ENCODE measurements around the gene TENM4. TPM values are rescaled to one million over a fixed set of nuclear protein-coding genes. Genes with fewer than 3 reads are reported as not detected.

Gene TENM4
- total and polyA plus RNA-seq, 11 donors = 0.08 to 6.4 (median 1.0) TPM

DNA sequence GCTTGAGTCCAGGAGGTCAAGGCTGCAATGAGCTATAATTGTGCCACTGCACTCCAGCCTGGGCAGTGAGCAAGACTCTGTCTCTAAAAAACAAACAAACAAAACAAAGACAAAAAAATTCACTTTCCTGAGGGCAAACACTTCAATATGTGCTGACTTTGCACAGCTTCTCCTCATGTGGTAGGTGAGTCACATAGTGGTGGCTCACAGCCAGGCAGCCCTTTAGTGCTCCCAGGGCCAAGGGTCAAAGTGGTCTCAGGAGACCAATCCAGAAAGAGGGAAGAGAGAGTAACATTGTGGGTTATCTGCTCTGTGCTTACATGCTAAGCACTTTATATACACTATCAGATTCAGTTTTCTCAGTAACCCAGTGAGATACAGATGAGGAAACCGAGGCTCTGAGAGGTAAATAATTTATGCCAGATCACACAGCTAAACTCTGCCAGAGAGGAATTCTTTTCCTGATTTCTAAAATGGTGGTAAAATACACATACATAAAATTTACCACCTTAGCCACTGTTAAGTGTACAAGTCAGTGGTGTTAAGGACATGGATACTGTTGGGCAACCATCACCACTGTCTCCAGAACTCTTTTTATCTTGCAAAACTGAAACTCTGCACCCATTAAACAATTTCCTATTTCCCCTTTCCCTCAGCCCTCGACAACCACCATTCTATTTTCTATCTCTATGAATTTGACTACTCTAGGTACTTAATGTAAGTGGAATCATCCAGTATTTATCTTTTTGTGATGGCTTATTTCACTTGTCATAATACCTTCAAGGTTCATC lies 634.4 kb downstream of the TENM4 start:
- Histone ChIP-seq H3K4me1 (peaks cover 0 to 51% (median 20%) of the 10 kb centered on the region in 12 donors), H3K4me3 (no peak overlapping the region), H3K9me3 (no peaks in the 10 kb centered on the region), H3K27me3 (no peaks in the 10 kb centered on the region), H3K36me3 (no peaks in the 10 kb centered on the region), H3K27ac (peak overlapping the region in 1 of 12 donors; percentile 61)
- WGBS, 4 donors = 44 to 74% (median 45%) methylated on average over 2 of the region's 2 CpGs
- TF ChIP-seq, protein P1, sequence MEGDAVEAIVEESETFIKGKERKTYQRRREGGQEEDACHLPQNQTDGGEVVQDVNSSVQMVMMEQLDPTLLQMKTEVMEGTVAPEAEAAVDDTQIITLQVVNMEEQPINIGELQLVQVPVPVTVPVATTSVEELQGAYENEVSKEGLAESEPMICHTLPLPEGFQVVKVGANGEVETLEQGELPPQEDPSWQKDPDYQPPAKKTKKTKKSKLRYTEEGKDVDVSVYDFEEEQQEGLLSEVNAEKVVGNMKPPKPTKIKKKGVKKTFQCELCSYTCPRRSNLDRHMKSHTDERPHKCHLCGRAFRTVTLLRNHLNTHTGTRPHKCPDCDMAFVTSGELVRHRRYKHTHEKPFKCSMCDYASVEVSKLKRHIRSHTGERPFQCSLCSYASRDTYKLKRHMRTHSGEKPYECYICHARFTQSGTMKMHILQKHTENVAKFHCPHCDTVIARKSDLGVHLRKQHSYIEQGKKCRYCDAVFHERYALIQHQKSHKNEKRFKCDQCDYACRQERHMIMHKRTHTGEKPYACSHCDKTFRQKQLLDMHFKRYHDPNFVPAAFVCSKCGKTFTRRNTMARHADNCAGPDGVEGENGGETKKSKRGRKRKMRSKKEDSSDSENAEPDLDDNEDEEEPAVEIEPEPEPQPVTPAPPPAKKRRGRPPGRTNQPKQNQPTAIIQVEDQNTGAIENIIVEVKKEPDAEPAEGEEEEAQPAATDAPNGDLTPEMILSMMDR (IDR thresholded peaks at IDR 0.05) = no peak
- no peak for TF ChIP-seq POLR2A (IDR thresholded peaks at IDR 0.05)
- intact Hi-C loops (cut with DNase I) = loop anchor here in 1 of 10 donors (10.0 kb wide), 1 partner anchor 268 kb away; no protein-coding TSS in a partner anchor
- no peak for ATAC-seq
- DNase-seq = peak in 1 of 5 donors; percentile 36

DNA sequence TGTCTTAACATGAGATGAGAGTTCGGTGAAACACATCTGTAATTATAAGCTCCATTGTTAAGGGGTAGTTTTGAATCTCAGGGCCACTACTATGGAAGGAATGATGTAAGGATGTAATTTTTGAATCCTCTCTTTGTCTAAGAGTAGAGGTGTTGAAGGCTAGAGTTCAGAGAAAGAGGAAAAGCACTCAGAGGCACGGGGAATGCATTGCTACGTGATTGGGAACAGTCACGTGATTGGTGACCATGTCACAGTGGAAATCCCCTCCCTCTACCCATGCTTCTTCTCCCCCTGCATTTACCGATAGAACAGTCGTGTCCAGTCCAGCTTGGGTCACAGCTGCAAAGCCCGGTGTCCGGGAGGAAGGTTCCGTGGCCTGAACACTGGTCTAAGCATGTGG lies 635.8 kb downstream of the TENM4 start:
- WGBS, 4 donors = 88 to 93% (median 92%) methylated on average over 4 to 9 of the region's 9 CpGs
- H3K36me3 ChIP-seq = no peaks in the 10 kb centered on the region
- peaks cover 0 to 61% (median 20%) of the 10 kb centered on the region in 12 donors for H3K4me1 ChIP-seq
- H3K27ac ChIP-seq = no peak overlapping the region
- ATAC-seq = no peak
- H3K27me3 ChIP-seq = no peaks in the 10 kb centered on the region
- intact Hi-C loops (cut with DNase I) = loop anchor here in 2 of 10 donors (5.0 to 10.0 kb wide), 2 partner anchors 152 to 270 kb away; no protein-coding TSS in a partner anchor
- no peak for DNase-seq
- no peaks in the 10 kb centered on the region for H3K9me3 ChIP-seq
- TF ChIP-seq, protein P1 (IDR thresholded peaks at IDR 0.05) = no peak
- TF ChIP-seq POLR2A (IDR thresholded peaks at IDR 0.05) = no peak
- H3K4me3 ChIP-seq = no peak overlapping the region

DNA sequence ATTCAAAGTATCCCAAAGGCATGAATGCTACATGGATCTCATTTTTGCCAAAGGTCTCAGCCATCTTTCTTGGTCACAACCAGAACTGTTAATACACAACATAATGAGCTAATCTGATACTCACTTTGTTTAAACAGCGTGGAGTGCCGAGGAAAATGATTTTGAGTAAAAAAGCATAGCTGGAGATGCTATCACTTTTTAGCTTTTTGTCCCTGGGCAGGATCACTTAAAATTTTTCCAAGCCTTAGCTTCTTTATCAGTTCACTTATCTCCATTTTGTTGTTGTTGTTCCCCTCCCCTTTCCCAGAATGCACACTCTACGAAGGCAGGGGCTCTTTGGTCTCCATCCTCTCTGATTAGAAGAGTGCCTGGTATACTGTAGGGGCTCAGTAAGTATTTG lies 636.8 kb downstream of the TENM4 start:
- ATAC-seq = no peak
- Histone ChIP-seq H3K27ac (no peak overlapping the region), H3K27me3 (no peaks in the 10 kb centered on the region), H3K36me3 (no peaks in the 10 kb centered on the region), H3K9me3 (no peaks in the 10 kb centered on the region), H3K4me1 (peaks cover 0 to 61% (median 18%) of the 10 kb centered on the region in 12 donors), H3K4me3 (no peak overlapping the region)
- TF ChIP-seq, protein P1 (IDR thresholded peaks at IDR 0.05) = no peak
- TF ChIP-seq POLR2A (IDR thresholded peaks at IDR 0.05) = no peak
- intact Hi-C loops (cut with DNase I) = loop anchor here in 2 of 10 donors (5.0 to 10.0 kb wide), 2 partner anchors 153 to 271 kb away; no protein-coding TSS in a partner anchor
- WGBS, 4 donors = 90 to 97% (median 95%) methylated on average over 3 of the region's 3 CpGs
- DNase-seq = no peak

DNA sequence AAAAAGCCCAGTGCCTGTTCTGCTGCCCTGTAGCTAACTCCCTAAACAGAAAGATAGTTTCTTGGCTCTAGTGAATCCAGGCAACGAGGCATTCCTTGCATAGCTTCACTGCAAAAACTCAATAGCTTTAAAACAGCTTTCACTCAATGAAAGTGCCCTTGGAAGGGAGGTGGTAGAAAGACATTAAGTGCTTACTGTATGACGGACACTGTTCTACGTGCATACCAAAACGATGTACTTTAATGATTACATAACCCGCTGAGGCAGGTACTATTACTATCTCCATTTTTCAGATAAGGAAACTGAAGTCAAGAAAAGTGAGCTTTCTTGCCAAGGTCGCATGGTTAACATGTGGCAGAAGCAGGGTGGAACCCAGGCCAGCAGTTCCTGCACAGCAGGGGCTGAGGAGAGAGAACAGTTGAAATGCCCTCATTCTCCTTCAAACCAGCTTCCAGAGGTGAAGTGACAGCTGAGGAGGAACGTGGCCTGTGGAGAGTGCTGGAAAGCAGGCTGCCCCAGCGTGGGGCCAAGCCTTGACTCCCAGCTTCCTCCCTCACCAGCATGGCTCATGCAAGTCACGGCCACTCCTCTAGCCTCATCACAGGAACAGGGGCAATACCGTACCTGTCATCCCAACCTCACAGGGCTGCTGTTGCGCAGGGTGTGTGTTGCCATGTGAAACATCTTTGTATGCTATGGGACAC lies 638.6 kb downstream of the TENM4 start:
- no peak for TF ChIP-seq POLR2A (IDR thresholded peaks at IDR 0.05)
- TF ChIP-seq, protein P1 (IDR thresholded peaks at IDR 0.05) = no peak
- Histone ChIP-seq H3K4me3 (no peak overlapping the region), H3K27ac (peak overlapping the region in 9 of 12 donors; percentile 3 to 92 (median 52)), H3K4me1 (peaks cover 0 to 62% (median 22%) of the 10 kb centered on the region in 12 donors), H3K36me3 (no peaks in the 10 kb centered on the region), H3K27me3 (no peaks in the 10 kb centered on the region), H3K9me3 (no peaks in the 10 kb centered on the region)
- WGBS, 4 donors = 56 to 61% (median 58%) methylated on average over 11 of the region's 11 CpGs
- DNase-seq = no peak
- peak in 2 of 4 donors; percentile 8 to 36 for ATAC-seq
- intact Hi-C loops (cut with DNase I) = loop anchor here in 2 of 10 donors (5.0 to 10.0 kb wide), 2 partner anchors 155 to 273 kb away; no protein-coding TSS in a partner anchor

Measured in heart left ventricle (tissue), 16 donors.